ENCODE data around the gene AOX1. TPM values are rescaled to one million over a fixed set of nuclear protein-coding genes. Genes with fewer than 3 reads are reported as not detected.
"Not testable (repeated sequence)": the region's sequence is repeated elsewhere in the genome, so short reads cannot be mapped to it uniquely, and the experiment has no call there.

AOX1 gene
- total RNA-seq, 1 experiment from 2014 or later, result 57.2 TPM

- Histone ChIP-seq H3K9me2 (replicated peaks; ENCODE audit: low read length) (no peaks in the 10 kb centered on the region), H3F3A (ENCODE audit: low read length, unreplicated experiment) (no peaks in the 10 kb centered on the region), H3K4me1 (ENCODE audit: insufficient read depth, low read length) (peaks cover 10% of the 10 kb centered on the region), H3K27me3 (ENCODE audit: low read length) (no peaks in the 10 kb centered on the region), H4K20me1 (ENCODE audit: low read length) (no peaks in the 10 kb centered on the region), H3K79me2 (ENCODE audit: low read length) (no peaks in the 10 kb centered on the region), H3K36me3 (ENCODE audit: low read depth, low read length) (peaks cover 80% of the 10 kb centered on the region), H2AFZ (ENCODE audit: low read length) (no peak overlapping the region), H3K4me3 (ENCODE audit: low read length) (no peak overlapping the region), H3K27ac (ENCODE audit: low read length) (no peak overlapping the region), H3K4me2 (ENCODE audit: low read length) (no peak overlapping the region), H3K9ac (ENCODE audit: low read length) (no peak overlapping the region), H3K9me3 (ENCODE audit: low read length) (no peaks in the 10 kb centered on the region)
- DNase-seq (no peak), ATAC-seq (no peak)
- POLR2A ChIA-PET (ENCODE audit: unreplicated experiment), result no interaction called here
- intact Hi-C loops (cut with micrococcal nuclease), result no loop called here
- BruUV-seq (replicated peaks), result no TSS peak
- CTCF ChIA-PET, result no interaction called here
- TF ChIP-seq CTCF (conservative IDR thresholded peaks at IDR 0.05; ENCODE audit: low read depth, low read length) (no peak), EZH2phosphoT487 (IDR thresholded peaks at IDR 0.05; ENCODE audit: borderline replicate concordance, low read length) (no peak), EZH2 (IDR thresholded peaks at IDR 0.05; ENCODE audit: low read length, unreplicated experiment) (no peak)
These were observed 45.0 kb upstream of the AOX1 start for GRCh38 chr2:200540793-200541192.

DNA sequence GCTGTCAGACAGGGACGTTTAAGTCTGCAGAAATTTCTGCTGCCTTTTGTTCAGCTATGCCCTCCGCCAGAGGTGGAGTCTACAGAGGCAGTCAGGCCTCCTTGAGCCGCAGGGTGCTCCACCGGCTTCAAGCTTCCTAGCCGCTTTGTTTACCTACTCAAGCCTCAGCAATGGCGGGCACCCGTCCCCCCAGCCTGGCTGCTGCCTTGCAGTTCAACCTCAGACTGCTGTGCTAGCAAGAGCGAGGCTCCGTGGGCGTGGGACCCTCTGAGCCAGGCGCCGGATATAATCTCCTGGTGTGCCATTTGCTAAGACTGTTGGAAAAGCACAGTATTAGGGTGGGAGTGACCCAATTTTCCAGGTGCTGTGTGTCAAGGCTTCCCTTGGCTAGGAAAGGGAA is 19.2 kb upstream of the AOX1 start:
- H3K4me1 ChIP-seq (ENCODE audit: insufficient read depth, low read length); BruUV-seq (replicated peaks); H3K9me2 ChIP-seq (replicated peaks; ENCODE audit: low read length); H3K9ac ChIP-seq (ENCODE audit: low read length); H3K9me3 ChIP-seq (ENCODE audit: low read length); H3K27ac ChIP-seq (ENCODE audit: low read length); intact Hi-C loops (cut with micrococcal nuclease); H2AFZ ChIP-seq (ENCODE audit: low read length); ATAC-seq; CTCF ChIA-PET; H3F3A ChIP-seq (ENCODE audit: low read length, unreplicated experiment); DNase-seq; H4K20me1 ChIP-seq (ENCODE audit: low read length); H3K4me2 ChIP-seq (ENCODE audit: low read length); H3K27me3 ChIP-seq (ENCODE audit: low read length); H3K4me3 ChIP-seq (ENCODE audit: low read length); H3K79me2 ChIP-seq (ENCODE audit: low read length): not testable (repeated sequence)
- POLR2A ChIA-PET (ENCODE audit: unreplicated experiment), result interaction anchor here (0.7 kb wide), 1 partner anchor 21 kb away, joined by 8 read pairs; no protein-coding TSS in a partner anchor
- H3K36me3 ChIP-seq (ENCODE audit: low read depth, low read length), result peaks cover 14% of the 10 kb centered on the region; the same call in 1 of the 2 replicates

DNA sequence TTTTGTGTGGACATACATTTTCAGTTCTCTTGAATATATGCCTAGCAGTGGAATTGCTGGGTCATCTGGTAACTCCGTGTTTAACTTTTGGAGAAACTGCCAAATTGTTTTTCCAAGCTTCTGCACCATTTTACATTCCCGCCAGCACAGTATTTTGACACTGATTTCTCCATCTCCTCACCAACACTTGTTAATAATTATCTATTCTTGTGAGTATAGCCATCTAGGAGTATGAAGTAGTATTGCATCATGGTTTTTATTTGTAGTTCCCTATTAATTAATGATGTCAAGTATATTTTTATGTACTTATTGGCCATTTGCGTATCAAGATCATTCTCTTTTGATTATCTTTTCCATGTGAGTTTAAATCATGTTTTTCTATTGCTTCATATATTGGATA is 17.9 kb upstream of the AOX1 start:
- ATAC-seq, result no peak
- Histone ChIP-seq H3K9ac (ENCODE audit: low read length) (no peak overlapping the region), H3K27ac (ENCODE audit: low read length) (no peak overlapping the region), H3K4me2 (ENCODE audit: low read length) (no peak overlapping the region), H3K4me1 (ENCODE audit: insufficient read depth, low read length) (no peaks in the 10 kb centered on the region), H4K20me1 (ENCODE audit: low read length) (no peaks in the 10 kb centered on the region), H3K9me2 (replicated peaks; ENCODE audit: low read length) (no peaks in the 10 kb centered on the region), H3K36me3 (ENCODE audit: low read depth, low read length) (peaks cover 16% of the 10 kb centered on the region; the same call in 1 of the 2 replicates), H3K4me3 (ENCODE audit: low read length) (no peak overlapping the region), H3K27me3 (ENCODE audit: low read length) (no peaks in the 10 kb centered on the region), H3K79me2 (ENCODE audit: low read length) (no peaks in the 10 kb centered on the region), H3K9me3 (ENCODE audit: low read length) (no peaks in the 10 kb centered on the region), H3F3A (ENCODE audit: low read length, unreplicated experiment) (no peaks in the 10 kb centered on the region), H2AFZ (ENCODE audit: low read length) (no peak overlapping the region)
- no TSS peak for BruUV-seq (replicated peaks)
- no peak for DNase-seq
- ChIA-PET POLR2A (ENCODE audit: unreplicated experiment) (no interaction called here), CTCF (no interaction called here)
- intact Hi-C loops (cut with micrococcal nuclease), result no loop called here
- TF ChIP-seq EZH2 (IDR thresholded peaks at IDR 0.05; ENCODE audit: low read length, unreplicated experiment), result no peak
- TF ChIP-seq CTCF (conservative IDR thresholded peaks at IDR 0.05; ENCODE audit: low read depth, low read length), result no peak
- TF ChIP-seq EZH2phosphoT487 (IDR thresholded peaks at IDR 0.05; ENCODE audit: borderline replicate concordance, low read length), result no peak
